ENCODE data around the gene JOSD1.

The JOSD1 gene

GRCh38 chr22:38732251-38732815, 31.6 kb upstream of the JOSD1 start:
- no peak for DNase-seq

GRCh38 chr22:38731703-38732161, 31.0 kb upstream of the JOSD1 start:
- DNase-seq, result no peak

GRCh38 chr22:38730411-38730871, 29.7 kb upstream of the JOSD1 start:
- no peak for DNase-seq

- DNase-seq, result no peak
Observed at GRCh38 chr22:38729946-38730345, 29.2 kb upstream of the JOSD1 start.

- DNase-seq, result no peak
Observed at GRCh38 chr22:38728871-38729796, 28.4 kb upstream of the JOSD1 start.

GRCh38 chr22:38727530-38728451, 27.0 kb upstream of the JOSD1 start:
- DNase-seq, result no peak

GRCh38 chr22:38727123-38727522, 26.4 kb upstream of the JOSD1 start:
- DNase-seq, result no peak

GRCh38 chr22:38725900-38726655, 25.3 kb upstream of the JOSD1 start:
- DNase-seq, result no peak

- DNase-seq, result no peak
Observed at GRCh38 chr22:38724926-38725571, 24.3 kb upstream of the JOSD1 start.

GRCh38 chr22:38724176-38724575, 23.4 kb upstream of the JOSD1 start:
- DNase-seq, result no peak

- no peak for DNase-seq
Observed at GRCh38 chr22:38721551-38721950, 20.8 kb upstream of the JOSD1 start.

GRCh38 chr22:38720350-38720749, 19.6 kb upstream of the JOSD1 start:
- DNase-seq, result no peak

GRCh38 chr22:38719196-38719595, 18.5 kb upstream of the JOSD1 start:
- DNase-seq, result no peak

GRCh38 chr22:38718414-38718813, 17.7 kb upstream of the JOSD1 start:
- DNase-seq, result no peak

- no peak for DNase-seq
Observed at GRCh38 chr22:38717244-38717643, 16.5 kb upstream of the JOSD1 start.

GRCh38 chr22:38716826-38717225, 16.1 kb upstream of the JOSD1 start:
- DNase-seq, result no peak

- DNase-seq, result no peak
Observed at GRCh38 chr22:38716271-38716670, 15.5 kb upstream of the JOSD1 start.

GRCh38 chr22:38715852-38716251, 15.1 kb upstream of the JOSD1 start:
- DNase-seq, result no peak

- DNase-seq, result no peak
Observed at GRCh38 chr22:38715176-38715764, 14.5 kb upstream of the JOSD1 start.

- DNase-seq, result no peak
Observed at GRCh38 chr22:38713921-38714320, 13.2 kb upstream of the JOSD1 start.

- no peak for DNase-seq
Observed at GRCh38 chr22:38712486-38713207, 11.9 kb upstream of the JOSD1 start.
